IPS-11a (cell line): Measurements from ENCODE around the gene SBF2.
"Not testable (repeated sequence)": the region's sequence is repeated elsewhere in the genome, so short reads cannot be mapped to it uniquely, and the experiment has no call there.

Source experiments
- H3K4me3 ChIP-seq: one replicate; pipeline ENCODE4 v1.5.1; 2013; ENCODE audit warnings: low read depth, low read length, control low read depth

Gene SBF2

DNA sequence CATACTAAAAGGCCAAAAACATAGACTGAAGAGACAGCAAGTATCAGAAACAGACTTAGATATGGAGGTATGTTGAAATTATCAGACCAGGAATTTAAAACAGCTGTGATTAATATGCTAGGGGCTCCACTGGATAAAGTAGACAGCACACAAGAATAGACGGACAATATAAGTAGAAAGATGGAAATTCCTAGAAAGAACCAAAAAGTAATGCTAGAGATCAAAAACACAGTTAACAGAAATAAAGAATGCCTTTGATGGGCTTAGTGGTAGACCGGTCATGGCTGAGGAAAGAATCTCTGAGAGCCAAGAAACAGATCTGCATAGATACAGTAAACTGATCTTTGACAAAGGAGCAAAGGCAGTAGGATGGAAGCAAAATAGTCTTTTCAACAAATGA lies 380.0 kb downstream of the SBF2 start:
- H3K4me3 ChIP-seq = no peak overlapping the region

DNA sequence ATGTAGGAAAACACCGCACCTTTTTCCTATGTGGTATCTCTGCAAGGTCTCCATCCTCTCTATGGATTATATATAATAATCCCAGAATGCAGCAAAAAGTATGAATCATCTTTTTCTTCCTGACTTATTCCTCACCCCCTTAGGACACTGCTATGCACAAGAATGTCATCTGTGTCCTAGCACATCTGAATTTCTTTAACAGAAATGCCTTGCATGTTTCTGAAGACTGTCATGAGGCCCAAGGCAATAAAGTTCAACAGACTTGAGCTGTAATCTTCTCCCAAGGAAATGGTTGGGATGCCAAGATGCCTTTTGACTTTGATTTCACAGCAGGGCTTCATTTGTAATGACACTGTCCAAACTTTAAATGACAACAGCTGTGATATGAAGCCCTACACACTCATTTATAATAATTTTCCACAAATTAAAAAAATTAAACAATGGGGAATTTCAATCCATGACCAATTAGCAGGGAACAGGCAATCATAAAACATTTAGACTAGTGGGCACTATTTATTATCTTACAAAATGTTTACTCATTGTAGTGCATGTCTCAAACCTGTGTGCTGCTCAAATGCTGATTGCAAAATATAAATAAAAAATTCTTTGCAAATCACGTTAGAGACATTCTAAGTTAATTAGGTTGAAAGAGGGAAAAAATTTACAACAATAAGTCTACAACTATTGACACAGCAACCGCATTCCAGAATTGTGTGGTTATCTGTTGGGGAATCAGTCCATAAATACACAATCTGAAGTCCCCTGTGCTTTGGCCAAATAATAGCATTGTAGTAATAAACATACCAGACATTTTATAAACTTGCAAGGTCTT lies 387.8 kb downstream of the SBF2 start:
- H3K4me3 ChIP-seq = no peak overlapping the region

- H3K4me3 ChIP-seq = no peak overlapping the region
Measured at GRCh38 chr11:9905501-9905951, 388.5 kb downstream of the SBF2 start.

- H3K4me3 ChIP-seq = no peak overlapping the region
Measured at GRCh38 chr11:9903579-9903978, 390.4 kb downstream of the SBF2 start.

- H3K4me3 ChIP-seq = no peak overlapping the region
Measured at GRCh38 chr11:9901943-9902342, 392.1 kb downstream of the SBF2 start.

DNA sequence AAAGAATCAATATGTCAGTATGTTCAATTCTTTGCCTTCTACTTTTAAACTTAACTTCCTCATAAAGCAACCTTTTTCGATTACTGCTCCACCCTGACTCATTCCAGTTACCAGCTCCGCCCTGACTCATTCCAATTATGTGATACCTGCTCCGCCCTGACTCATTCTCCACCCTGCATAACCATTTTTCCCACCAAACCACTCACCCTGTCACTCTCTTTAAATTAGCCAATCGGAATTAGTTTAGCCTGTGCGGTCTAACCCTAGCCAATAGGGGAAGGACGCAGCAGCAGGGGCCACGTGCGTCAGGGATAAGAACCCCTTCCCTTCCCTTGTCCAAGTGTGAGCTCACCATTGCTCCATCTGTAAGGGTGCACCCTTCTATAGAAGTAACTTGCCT lies 393.8 kb downstream of the SBF2 start:
- not testable (repeated sequence) for H3K4me3 ChIP-seq

DNA sequence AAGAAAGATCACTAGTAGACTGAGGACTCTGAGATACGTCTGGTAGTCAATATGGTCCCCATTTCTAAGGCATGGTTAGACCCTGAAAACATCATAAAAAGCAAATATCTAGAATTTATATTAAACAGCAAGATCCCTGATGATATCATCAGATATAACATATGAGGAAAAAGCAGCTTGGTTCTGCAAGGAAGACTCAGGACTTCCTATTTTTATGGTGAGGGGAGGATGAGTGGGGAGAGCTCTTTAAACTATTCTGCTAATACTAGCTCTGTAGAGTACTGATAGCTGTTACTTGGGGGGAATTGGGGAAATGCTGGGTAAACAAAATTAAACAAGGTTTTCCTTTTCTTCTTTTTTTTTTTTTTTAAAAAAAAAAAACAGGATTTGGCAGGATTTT lies 394.3 kb downstream of the SBF2 start:
- H3K4me3 ChIP-seq = no peak overlapping the region

DNA sequence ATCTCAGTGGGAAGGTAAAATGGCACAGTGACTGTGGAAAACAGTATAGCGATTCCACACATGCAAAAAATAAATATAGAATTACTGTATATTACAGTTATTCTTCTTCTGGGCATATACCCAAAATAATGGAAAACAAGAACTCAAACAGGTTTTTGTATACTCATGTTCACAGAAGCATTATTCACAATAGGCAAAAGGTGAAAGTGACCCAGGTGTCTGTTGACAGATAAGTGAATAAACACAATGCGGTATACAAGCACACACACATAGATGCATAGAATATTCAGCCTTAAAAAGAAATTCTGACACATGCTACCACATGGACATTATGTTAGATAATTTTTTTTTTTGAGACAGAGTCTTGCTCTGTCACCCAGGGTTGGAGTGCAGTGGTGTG lies 397.1 kb downstream of the SBF2 start:
- H3K4me3 ChIP-seq = no peak overlapping the region

DNA sequence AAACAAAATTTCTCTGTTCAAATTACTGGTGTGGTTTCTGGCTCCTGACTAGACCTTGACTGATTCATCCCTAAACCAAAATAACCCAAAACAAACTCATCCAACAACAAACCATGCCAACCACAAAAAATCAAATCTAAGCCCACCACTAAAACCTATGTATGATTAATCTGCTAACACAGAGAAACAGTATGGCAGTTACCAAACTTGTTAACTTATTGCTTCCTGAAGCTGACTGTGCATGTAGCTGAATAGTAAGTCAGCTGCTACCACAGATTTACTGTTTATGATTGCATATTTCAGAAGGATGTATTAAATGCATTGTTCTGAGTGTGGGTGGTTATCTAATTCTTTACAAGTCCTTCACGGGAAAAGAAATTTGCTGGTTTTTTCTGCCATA lies 399.0 kb downstream of the SBF2 start:
- H3K4me3 ChIP-seq = no peak overlapping the region

- H3K4me3 ChIP-seq = no peak overlapping the region
Measured at GRCh38 chr11:9893474-9893873, 400.5 kb downstream of the SBF2 start.

DNA sequence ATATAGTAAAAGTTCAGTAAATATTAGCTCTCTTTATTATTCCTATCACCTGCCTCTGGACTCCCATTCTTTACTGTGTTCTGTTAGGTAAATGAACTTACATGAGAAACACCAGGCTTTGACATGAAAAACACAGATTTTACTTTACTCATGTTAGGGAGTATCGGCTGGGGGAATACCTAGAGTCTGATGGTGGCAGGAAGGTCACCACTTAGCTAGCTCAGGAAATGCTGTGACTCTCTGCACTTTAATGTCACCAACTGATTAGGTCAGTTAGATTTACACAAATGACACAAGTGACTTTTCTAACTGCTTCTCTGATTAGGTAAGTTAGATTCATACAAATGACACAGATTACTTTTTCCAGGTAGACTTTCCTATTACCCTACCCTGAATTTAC lies 405.1 kb downstream of the SBF2 start:
- H3K4me3 ChIP-seq = no peak overlapping the region

GRCh38 chr11:9887472-9887871 lies 406.5 kb downstream of the SBF2 start:
- H3K4me3 ChIP-seq = no peak overlapping the region

DNA sequence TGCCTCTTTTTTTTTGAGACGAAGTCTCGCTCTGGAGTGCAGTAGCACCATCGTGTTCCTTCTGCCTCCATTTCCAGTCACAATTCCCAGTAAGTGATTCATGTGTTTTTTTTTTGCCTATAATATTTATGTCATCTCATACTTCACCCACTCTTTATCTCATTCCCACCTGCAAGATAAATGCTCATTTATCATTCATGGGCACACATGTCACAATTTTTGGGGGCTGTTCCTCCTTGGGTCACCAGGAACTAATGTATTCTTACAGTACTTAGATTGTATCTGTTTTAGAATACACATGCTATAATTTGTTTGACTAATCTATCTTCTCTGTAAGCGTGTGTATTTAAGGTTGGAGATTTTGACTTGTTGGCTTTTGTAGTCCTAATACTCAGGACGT lies 407.4 kb downstream of the SBF2 start:
- no peak overlapping the region for H3K4me3 ChIP-seq

DNA sequence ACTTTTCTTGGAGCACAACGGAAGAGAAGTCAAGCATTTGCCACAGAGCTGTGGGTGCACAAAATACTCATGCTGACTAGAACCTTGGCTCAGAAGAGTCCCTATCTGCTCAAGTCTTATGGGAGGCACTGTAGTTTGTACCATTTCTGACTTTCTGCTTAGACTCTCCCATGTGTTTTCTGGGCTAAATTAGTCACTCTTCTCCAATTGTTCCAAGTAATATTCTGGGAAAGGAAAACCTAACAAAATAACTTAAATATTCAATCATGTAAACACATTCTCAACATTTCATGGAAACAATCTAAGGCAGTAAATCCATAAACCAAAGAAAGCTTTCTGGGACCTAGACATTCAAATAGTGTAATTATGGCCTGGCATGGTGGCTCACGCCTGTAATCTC lies 409.4 kb downstream of the SBF2 start:
- H3K4me3 ChIP-seq = no peak overlapping the region

GRCh38 chr11:9880657-9881056 lies 413.4 kb downstream of the SBF2 start:
- no peak overlapping the region for H3K4me3 ChIP-seq

- H3K4me3 ChIP-seq = no peak overlapping the region
Measured at GRCh38 chr11:9878936-9879335, 415.1 kb downstream of the SBF2 start.

DNA sequence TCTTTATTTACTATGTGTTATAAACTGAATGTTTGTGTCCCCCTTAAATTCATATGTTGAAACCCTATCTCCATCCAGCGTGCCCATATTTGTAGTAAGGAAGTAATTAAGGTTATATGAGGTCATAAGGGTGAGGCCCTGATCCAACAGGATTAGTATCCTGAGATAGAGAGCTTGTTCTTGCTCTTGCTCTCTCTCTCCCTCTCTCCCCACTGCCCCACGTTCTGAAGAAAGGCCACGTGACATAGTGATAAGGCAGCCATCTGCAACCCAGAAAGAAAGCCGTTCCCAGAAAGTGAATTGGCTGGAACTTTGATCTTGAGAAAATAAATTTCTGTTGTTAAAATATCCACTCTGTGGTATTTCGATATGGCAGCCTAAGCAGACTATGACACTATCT lies 417.7 kb downstream of the SBF2 start:
- H3K4me3 ChIP-seq = no peak overlapping the region

DNA sequence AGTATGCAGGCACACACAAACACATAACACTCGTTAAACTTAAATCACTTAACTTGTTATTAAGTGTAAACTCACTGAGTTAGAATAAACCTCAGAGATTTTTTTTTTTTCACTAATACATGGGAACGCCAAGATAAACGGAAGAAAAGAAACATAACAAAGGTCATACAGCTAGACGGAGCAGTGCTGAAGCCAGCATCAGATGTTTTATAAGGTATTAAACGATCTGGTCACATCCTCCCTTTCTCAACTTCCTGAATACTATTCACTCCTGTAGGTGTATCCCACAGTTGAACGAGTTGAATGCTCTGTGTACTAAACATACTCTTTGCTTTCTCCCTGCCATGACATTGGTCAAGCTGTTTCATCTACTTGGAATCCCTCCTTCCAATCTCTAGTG lies 418.2 kb downstream of the SBF2 start:
- no peak overlapping the region for H3K4me3 ChIP-seq

DNA sequence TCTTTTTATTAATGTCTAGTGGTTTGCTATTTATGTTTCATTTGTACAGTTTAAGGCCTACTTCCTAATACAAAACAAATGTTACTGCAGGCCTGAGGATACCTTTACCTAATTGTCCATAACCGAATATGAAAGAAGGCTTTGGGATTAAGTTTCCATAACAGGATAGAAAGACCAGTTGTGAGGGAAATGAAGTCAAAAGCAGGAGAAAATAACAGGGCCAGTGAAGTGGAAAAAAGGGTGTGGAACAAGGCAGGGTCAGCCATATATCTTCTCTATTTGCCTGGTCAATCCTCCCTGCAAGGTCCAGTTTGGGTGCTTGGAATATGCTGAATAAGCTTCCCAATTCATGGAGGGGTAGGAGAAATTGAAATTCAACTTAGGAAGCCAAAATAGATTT lies 418.6 kb downstream of the SBF2 start:
- H3K4me3 ChIP-seq = no peak overlapping the region

DNA sequence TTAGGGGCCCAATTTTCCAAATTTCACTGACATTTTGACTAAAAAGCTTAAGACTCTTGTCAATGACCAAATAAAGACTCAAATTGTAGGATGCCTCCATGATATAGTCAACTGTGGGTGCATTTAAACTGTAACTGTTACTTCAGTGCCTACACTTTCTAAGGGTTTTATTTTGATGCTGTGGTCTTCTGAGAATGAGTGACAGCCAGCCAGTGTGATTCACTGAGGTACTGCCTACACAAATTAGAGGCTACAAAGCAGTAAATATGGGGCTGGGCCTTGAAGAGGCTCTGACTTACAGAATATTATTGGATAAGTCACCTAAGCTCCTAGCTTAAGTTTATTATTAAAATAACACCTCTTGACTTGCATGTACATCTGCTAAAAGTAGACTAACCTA lies 419.6 kb downstream of the SBF2 start:
- H3K4me3 ChIP-seq = no peak overlapping the region

DNA sequence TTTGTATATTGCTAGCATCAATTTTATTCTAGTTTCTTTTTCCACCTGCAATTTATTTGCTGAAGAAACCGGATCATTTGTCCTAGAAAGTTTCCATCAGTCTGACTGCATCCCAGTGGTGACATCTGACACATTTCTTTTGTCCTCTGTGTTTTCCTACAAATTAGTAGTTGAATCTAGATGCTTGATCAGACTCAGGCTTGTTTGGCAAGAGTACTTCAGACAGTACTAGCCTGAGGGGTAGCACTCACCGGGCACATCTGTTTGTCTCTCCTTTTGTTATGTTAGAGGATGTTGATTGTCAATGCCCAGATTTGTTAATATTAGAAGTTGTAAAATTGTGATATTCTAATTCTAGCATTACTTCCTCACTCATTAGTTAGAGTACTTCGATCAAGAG lies 425.4 kb downstream of the SBF2 start:
- no peak overlapping the region for H3K4me3 ChIP-seq

DNA sequence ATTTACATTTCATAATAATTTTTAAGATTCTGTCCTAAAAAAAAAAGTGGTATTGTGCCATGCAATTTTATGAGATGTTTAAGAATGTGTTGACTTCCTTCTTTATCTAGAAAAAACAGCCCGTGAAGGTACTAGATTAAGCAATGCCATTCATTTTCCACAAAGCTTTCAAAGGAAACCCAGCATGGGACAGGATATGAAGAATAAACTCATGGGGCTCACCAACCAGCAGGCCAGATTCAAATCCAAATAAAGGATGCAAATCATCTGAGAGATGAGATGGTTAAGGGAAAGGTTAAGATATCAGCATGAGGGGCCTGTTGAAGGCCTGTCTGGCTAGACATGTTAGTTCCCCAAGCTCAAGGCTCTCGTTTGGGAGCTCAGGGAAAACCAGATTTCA lies 431.0 kb downstream of the SBF2 start:
- H3K4me3 ChIP-seq = no peak overlapping the region
